HG03280 (cell line): ENCODE results near the gene MEI1.
"Not testable (repeated sequence)": the region's sequence is repeated elsewhere in the genome, so short reads cannot be mapped to it uniquely, and the experiment has no call there.

ENCODE experiments used
- ATAC-seq: cut with Tn5 transposase; IDR thresholded peaks from one replicate; pipeline ENCODE4 v1.9.1; 2021; ENCODE audit warnings: mild to moderate bottlenecking, moderate library complexity; ENCODE audit not compliant: unreplicated experiment

The MEI1 gene, protein sequence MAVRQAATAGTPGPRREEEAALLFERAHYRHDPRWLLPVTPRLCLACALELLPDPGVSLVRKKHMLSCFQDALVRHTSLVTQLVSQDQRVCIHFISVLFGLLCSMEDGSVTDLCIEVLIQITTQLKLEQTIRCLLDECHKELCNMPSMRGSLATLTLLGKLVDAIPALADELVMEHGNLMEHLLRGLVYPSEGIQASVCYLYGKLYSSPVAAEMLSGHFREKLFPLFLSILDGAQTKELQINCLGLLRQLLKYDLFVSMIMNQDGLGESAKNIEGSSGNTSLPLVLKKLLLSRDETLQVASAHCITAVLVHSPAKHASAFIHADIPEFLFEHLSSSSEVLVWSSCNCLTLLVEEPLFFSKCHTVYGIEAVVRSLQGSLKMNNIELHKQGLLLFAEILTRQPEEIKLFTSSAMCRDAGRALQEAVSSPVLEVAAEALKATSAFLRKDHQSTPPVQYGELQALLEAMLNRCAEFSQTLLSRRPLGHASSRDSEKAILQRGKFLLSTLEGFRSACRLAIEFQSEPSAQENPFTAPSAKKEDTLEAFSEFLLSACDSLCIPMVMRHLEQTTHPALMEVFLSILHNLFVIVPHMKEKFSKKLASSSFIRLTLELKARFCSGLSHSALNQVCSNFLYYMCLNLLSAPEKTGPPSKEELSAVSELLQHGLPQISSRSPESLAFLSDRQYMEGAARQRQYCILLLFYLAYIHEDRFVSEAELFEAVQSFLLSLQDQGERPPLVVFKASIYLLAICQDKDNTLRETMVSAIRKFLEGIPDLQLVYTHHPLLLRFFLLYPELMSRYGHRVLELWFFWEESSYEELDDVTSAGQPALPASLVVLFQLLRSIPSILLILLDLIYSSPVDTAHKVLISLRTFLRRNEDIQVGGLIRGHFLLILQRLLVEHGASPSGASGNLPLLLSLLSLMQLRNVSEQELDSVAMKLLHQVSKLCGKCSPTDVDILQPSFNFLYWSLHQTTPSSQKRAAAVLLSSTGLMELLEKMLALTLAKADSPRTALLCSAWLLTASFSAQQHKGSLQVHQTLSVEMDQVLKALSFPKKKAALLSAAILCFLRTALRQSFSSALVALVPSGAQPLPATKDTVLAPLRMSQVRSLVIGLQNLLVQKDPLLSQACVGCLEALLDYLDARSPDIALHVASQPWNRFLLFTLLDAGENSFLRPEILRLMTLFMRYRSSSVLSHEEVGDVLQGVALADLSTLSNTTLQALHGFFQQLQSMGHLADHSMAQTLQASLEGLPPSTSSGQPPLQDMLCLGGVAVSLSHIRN

DNA sequence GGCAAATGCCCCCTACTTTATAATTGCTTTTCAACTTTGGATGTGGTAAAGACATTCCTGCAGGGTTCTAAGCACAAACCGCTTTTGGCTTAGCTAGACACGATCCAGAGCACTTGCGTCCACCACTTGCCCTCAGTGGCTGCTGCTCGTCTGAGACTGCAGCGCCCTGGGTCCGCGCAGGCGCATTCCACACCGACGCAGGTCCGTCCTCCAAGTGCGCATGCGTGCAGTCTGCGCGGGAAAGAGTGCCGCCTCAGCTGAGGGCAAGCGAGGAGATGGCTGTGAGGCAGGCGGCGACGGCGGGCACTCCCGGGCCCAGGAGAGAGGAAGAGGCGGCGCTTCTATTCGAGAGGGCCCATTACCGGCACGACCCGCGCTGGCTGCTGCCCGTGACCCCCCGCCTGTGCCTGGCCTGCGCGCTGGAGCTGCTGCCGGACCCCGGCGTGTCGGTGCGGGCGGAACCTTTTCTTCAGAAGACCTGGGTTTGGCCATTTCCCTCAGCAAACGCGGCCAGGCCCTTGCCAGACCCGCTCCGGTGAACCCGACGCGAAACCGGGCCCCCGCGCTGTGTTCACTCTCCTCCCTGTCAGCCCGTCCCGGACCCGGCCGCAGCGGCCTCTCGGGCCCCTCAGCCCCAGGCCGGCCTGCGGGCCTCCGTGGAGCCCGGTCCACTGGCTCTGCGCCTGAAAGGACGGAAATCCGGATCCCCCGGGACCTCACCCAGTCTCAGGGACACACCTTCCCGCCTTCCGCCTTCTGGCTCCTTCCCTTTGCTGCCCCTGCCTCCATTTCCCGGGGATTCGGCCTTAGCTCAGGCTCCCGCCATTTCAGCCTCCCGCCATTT lies at the start of gene MEI1:
Gene MEI1, plus strand, starts transcription at position 240 of the 844 bp plus-strand sequence. Its CDS starts 36 bp downstream, at position 276.
- ATAC-seq: no peak

DNA sequence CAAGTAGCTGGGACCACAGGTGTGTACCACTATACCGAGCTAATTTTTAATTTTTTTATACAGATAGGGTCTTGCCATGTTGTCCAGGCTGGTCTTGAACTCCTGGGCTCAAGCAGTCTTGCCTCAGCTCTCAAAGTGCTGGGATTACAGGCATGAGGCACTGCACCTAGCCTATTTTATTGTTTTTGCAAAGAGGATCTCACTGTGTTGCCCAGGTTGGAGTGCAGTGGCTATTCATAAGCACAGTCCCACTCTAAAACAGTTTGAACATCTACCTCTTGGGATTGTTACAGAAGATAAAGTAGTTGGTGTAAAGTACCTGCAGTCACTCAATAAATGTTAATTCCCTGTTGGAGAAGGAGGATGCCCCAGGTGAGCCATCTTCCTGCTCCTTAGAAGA lies 49.1 kb upstream of the MEI1 start:
- ATAC-seq: no peak

DNA sequence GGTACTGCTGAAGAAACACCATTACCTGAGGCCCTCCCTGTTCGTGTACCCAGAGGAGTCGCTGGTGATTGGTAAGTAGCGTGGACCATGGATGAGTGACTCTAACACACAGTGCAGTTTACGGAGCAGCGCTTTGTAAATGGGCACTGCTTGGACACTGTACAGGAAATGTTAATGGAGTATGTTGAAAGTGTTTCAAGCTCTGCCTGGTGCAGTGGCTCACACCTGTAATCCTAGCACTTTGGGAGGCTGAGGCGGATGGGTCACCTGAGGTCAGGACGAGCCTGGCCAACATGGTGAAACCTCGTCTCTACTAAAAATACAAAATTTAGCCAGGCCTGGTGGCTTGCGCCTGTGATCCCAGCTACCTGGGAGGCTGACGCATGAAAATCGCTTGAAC lies 48.5 kb upstream of the MEI1 start:
- no peak for ATAC-seq

DNA sequence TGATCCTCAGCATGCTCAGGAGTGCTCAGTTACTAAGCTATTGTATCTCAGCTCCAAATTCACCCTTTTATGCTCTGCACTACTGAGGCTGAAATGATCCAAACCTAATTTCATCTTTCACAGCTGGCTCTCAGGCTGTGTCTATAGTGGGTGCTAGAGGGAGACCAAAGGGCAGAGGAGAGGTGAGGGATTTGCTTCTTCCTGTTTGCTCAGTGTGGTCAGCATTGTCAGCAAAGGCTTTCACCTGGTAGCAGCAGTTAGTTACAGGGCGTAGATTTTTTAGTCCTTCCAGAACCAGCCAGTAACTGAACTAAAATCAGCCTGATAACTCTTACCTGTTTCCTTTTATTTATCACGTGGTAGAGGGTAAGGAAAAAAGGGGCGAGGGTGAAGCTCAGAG lies 45.0 kb upstream of the MEI1 start:
- no peak for ATAC-seq

DNA sequence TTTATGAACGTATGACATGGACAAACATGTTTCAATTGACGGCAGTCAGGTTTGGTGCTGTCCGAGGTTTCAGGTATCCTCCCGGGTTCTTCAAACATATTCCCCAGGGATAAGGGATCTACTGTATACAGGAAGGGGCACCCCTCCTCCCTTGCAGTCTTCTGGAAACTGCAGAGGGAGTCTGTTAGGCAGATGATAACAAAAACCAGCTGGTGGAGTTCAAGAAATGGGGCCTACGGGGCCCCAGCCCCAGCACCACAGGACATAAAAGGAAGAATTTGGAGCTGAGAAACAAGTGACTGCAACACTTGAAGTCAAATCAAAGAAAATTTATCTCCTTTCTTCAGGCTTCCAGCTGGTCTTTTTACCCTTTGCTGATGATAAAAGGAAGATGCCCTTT lies 42.7 kb upstream of the MEI1 start:
- no peak for ATAC-seq

DNA sequence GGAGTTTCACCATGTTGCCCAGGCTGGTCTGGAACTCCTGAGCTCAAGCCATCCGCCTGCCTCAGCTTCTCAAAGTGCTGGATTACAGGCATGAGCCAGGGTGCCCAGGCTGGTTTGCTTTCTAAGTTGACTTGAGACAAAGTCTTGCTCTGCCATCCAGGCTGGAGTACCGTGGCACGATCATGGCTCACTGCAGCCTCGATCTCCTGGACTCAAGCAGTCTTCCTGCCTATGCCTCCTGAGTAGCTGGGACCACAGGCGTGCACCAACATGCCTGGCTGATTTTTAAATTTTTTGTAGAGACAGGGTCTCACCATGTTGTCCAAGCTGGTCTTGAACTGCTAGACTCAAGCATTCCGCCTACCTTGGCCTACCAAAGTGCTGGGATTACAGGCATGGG lies 41.6 kb upstream of the MEI1 start:
- ATAC-seq: no peak

DNA sequence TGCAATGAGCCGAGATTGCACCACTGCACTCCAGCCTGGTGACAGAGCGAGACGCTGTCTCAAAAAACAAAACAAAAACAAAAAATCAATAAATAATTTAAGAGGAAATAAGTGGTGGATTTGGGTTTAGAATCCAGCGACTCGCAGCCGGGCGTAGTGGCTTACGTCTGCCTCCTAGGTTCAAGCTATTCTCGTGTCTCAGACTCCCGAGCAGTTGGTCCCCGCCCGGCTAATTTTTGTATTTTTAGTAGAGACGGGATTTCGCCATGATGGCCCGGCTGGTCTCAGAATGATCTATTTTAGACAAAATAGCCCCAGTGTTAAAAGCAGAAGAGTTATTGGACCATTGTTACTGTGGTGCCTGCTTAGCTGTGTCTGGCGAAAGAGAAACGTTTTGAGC lies 40.4 kb upstream of the MEI1 start:
- ATAC-seq: no peak

DNA sequence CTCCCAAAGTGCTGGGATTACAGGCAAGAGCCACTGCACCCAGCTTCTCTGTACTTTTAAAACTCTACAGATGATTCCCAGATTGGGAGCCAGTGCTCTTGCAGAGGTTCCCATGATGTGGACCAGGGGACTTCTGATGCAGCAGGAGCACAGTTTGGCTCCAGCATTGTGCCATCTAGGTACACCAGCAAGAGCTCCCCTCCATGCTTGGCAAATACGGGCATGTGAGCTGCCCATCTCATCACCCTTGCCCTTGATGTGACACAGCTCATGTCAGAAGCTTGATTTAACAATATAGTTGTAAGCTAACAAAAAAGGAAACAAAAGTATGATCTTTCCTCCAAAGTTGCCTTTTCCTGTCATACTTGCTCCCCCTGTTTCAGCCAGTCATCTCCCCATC lies 39.4 kb upstream of the MEI1 start:
- no peak for ATAC-seq

DNA sequence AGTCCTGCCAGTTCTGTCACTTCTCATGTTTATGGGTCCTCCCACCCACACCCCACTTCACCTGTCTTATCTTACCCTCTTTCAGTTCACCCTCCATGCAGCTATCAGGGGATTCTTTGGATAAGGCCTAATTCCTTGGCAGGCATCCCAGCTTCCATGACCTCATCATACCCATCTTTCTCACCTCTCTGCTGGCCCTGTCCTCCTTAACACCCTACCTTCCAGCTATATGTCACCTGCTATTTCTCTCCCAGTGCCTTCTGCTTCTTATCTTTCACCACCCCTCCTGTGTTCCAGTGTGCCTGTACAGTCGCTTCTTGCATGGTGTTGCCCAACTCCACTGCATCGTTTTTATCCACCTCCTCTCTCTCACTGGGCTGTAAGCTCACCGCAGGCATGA lies 38.9 kb upstream of the MEI1 start:
- no peak for ATAC-seq

DNA sequence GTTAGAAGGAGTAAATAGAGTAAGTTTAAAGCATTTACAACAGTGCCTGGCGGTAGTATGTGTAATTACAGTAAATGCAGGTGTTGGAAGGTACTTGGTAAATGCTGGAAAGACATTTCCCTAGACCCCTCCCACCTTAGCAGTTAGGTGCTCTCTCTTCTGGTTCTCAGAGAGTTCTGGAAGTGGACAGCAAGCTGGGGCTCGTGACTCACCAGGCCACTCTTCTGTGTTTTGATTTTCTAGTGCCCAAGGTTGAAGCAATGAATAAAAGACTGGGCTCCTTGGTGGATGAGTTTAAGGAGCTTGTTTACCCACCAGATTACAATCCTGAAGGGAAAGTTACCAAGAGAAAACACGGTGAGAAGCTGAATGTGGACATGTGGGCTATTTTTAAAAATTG lies 38.2 kb upstream of the MEI1 start:
- no peak for ATAC-seq

DNA sequence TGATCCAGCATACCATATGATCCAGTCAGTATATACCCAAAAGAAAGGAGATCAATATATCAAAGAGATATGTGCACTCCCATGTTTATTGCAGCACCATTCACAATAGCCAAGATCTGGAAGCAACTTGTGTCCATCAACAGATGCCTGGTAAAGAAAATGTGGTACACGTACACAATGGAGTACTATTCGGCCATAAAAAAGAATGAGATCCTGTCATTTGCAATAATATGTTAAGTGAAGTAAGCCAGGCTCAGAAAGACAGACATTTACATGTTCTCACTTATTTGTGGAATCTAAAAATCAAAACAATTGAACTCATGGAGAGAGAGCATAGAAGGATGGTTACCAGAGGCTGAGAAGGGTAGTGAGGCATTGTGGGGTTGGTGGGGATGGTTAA lies 37.6 kb upstream of the MEI1 start:
- no peak for ATAC-seq

DNA sequence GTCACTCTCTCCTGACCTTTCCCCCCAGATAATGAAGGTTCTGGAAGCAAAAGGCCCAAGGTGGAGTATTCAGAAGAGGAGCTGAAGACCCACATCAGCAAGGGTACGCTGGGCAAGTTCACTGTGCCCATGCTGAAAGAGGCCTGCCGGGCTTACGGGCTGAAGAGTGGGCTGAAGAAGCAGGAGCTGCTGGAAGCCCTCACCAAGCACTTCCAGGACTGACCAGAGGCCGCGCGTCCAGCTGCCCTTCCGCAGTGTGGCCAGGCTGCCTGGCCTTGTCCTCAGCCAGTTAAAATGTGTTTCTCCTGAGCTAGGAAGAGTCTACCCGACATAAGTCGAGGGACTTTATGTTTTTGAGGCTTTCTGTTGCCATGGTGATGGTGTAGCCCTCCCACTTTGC lies 35.7 kb upstream of the MEI1 start:
- ATAC-seq: not testable (repeated sequence)

DNA sequence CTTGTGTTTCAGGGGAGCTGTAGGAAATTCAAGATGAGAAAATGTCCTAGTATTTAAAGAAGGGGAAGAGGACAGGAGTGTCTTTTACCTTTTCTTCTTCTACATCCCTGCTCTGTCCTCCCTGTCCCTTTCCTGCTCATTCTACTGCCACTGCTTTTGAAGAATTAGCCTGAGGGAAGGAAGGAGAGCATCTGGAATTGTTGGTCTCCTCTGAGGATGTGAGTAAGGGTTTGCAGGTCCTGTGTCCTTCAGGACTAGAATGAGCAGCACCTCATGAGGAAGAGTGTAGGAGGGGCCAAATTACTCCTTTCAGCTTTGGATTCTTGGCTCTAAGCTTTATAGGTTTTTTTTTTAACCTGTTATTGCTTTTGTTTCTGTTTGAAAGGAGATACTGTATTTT lies 34.8 kb upstream of the MEI1 start:
- no peak for ATAC-seq

DNA sequence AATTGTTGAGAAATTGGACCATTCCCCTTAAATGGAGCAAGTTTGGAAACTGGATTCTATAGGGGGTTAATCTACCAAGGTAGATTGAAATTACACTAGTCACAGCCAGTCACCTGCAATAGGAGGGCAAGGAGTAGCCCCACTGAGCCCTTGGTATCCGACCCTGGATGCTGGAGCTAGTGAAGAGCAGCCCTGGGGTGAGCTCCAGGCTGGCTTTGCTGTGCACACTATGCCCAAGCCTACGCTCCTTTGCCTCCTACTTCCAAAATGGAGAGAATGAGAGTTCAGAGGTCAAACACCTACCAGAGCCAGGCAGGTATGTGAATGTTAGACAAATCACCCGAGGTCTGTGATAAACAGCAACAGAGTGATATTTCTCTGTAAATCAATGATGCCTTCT lies 34.4 kb upstream of the MEI1 start:
- no peak for ATAC-seq

DNA sequence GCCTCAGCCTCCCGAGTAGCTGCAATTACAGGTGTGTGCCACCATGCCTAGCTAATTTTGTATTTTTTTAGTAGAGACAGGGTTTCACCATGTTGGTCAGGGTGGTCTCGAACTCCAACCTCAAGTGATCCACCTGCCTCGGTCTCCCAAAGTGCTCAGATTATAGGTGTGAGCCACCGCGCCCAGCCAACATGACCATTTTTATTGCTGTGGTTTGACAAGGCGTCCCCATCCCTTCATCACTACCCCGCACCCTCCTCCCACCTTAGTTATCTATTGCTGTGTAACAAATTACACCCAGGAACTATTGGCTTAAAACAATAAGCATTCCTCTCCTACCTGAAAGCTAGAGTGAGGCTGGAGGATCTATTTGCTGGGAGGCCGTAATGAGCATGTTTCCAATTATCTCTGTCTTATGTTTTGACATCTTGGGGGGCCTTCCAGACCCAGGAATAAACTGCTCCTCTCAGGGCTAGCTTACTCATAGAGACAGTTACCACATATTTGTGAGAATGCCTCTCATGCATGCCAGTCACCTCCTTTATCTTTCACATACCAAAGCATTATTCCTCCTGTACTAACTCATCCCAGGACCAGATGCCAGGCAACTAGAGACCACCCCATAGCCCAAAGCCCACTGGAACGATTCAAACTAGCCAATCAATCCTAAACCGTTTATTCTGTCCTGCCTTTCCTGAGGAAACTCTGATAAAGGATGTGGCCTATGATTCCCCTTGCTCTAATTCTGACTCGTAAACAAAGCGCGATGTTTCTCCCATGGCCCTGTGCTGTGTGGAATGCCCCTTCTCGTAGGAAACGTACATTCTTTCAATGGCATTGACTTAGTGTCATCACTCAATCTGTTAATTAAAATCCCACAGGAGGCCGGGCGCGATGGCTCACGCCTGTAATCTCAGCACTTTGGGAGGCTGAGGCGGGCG lies 30.1 kb upstream of the MEI1 start:
- no peak for ATAC-seq

DNA sequence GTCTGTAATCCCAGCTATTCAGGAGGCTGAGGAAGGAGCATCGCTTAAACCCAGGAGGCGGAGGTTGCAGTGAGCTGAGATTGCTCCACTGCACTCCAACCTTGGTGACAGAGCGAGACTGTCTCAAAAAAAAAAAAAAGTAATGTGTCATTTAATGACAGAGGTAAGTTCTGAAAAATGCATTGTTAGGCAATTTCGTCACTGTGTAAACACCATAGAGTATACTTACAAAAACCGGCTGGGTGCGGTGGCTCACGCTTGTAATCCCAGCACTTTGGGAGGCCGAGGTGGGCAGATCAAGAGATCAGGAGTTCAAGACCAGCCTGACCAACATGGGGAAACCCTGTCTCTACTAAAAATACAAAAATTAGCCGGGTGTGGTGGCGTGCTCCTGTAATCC lies 27.2 kb upstream of the MEI1 start:
- not testable (repeated sequence) for ATAC-seq

DNA sequence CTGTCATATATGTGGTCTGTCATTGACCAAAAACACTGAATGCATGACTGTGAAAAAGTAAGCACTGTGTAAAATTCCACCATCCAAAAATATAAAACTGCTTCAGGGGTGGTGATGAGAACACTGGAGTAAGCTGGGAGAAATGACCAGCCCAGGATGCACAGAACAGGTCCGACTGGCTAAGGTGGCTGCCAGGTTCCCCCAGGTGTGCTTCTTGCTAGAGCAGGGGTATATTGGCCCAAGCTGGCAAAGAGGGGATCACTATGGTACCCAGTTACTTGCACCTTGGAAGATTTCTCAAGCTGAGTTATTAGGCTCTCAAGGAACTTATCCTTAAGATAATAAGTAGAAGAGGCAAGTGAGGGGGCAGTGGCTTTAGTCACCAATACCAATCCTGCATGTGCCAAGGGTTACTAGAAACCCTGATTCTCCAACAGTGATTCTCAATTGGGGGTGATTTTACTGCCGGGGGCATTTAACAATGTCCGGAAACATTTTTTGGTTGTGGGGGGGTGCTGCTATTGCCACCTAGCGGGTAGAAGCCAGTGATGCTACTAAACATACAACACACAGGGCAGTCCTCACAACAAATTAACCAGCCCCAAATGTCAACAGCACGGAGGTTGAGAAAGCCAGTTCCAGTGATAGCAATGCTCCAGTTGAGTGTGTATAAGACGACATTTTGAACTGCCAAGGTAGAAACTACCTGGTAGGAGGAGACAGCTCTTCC lies 26.4 kb upstream of the MEI1 start:
- no peak for ATAC-seq

DNA sequence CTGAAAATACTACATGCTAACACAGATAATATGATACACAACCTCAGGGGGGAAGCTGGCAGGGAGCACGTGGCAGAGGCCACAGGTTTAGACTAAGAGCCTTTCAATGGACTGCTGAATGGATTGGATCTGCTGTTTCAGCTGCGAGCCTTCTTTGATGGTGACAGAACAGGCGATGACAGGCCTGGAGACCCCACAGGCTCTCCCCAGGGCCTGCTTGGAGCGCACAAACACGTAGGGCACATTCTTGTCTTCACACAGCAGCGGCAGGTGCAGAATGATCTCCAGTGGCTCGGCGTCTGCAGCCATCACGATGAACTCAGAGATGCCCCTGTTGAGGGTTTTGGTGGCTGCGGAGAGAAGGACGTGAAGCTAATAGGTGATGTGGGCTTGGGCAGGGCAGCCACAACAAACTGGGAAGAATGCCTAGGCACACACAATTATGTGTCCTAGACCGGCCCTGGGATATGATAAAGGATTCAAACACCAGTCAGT lies 24.4 kb upstream of the MEI1 start:
- no peak for ATAC-seq
